ENCODE data around the gene SKIC8.

SKIC8 gene

GRCh38 chr15:78312957-78313356 lies 13.5 kb upstream of the SKIC8 start:
- Histone ChIP-seq H2BK12ac (ENCODE audit: low read length) (no peak overlapping the region), H3K14ac (ENCODE audit: low read length) (no peak overlapping the region), H3K79me2 (ENCODE audit: control insufficient read depth, insufficient read depth, low read length, poor library complexity) (no peaks in the 10 kb centered on the region), H3K9me3 (ENCODE audit: insufficient read depth, low read depth, low read length) (no peaks in the 10 kb centered on the region), H4K8ac (ENCODE audit: low read depth, low read length) (no peak overlapping the region), H3K4me1 (ENCODE audit: control insufficient read depth in 1 of 2, insufficient read depth in 2 of 2, low read length in 2 of 2) (no peaks in the 10 kb centered on the region), H3K4ac (ENCODE audit: low read depth, low read length) (no peak overlapping the region), H4K91ac (ENCODE audit: low read depth, low read length) (no peak overlapping the region), H3K18ac (ENCODE audit: low read length) (no peak overlapping the region), H3K4me3 (ENCODE audit: low read depth, low read length) (no peak overlapping the region), H3K23ac (ENCODE audit: low read length) (no peak overlapping the region), H3K36me3 (ENCODE audit: control insufficient read depth in 1 of 2, insufficient read depth in 2 of 2, low read length in 2 of 2) (no peaks in the 10 kb centered on the region), H2AFZ (ENCODE audit: insufficient read depth, low read length, poor library complexity) (no peak overlapping the region), H3K79me1 (ENCODE audit: low read length) (no peaks in the 10 kb centered on the region), H2BK120ac (ENCODE audit: insufficient read depth, low read length, poor library complexity) (no peak overlapping the region), H3K4me2 (ENCODE audit: low read length) (no peak overlapping the region), H3K27ac (ENCODE audit: low read depth, low read length) (no peak overlapping the region), H4K12ac (ENCODE audit: low read depth, low read length) (no peak overlapping the region), H3K27me3 (ENCODE audit: insufficient read depth, low read length) (no peaks in the 10 kb centered on the region), H2BK5ac (ENCODE audit: low read depth, low read length, poor library complexity) (no peak overlapping the region), H2AK5ac (ENCODE audit: low read length) (no peak overlapping the region), H3K9ac (ENCODE audit: low read length) (no peak overlapping the region)
- DNase-seq: no peak
- no CpG with 5 or more reads among the region's 5 CpGs for WGBS (ENCODE audit: extremely low coverage, insufficient coverage, insufficient read length)

- no peak overlapping the region for H3K18ac ChIP-seq (ENCODE audit: low read length)
These were observed 13.1 kb upstream of the SKIC8 start for GRCh38 chr15:78312536-78312935.

GRCh38 chr15:78311292-78311691 lies 11.9 kb upstream of the SKIC8 start:
- H3K9ac ChIP-seq (ENCODE audit: low read length): no peak overlapping the region
- H2AK5ac ChIP-seq (ENCODE audit: low read length): no peak overlapping the region
- no peak overlapping the region for H3K18ac ChIP-seq (ENCODE audit: low read length)
- H3K36me3 ChIP-seq (ENCODE audit: control insufficient read depth in 1 of 2, insufficient read depth in 2 of 2, low read length in 2 of 2): no peaks in the 10 kb centered on the region
- no peak overlapping the region for H3K23ac ChIP-seq (ENCODE audit: low read length)
- H4K12ac ChIP-seq (ENCODE audit: low read depth, low read length): no peak overlapping the region
- no peaks in the 10 kb centered on the region for H3K9me3 ChIP-seq (ENCODE audit: insufficient read depth, low read depth, low read length)
- no peak overlapping the region for H3K27ac ChIP-seq (ENCODE audit: low read depth, low read length)
- no peaks in the 10 kb centered on the region for H3K27me3 ChIP-seq (ENCODE audit: insufficient read depth, low read length)
- WGBS (ENCODE audit: extremely low coverage, insufficient coverage, insufficient read length): no CpG with 5 or more reads among the region's 3 CpGs
- no peaks in the 10 kb centered on the region for H3K79me1 ChIP-seq (ENCODE audit: low read length)
- no peak overlapping the region for H2BK5ac ChIP-seq (ENCODE audit: low read depth, low read length, poor library complexity)
- DNase-seq: no peak
- no peak overlapping the region for H4K8ac ChIP-seq (ENCODE audit: low read depth, low read length)
- H3K79me2 ChIP-seq (ENCODE audit: control insufficient read depth, insufficient read depth, low read length, poor library complexity): no peaks in the 10 kb centered on the region
- H3K4ac ChIP-seq (ENCODE audit: low read depth, low read length): no peak overlapping the region
- H3K4me1 ChIP-seq (ENCODE audit: control insufficient read depth in 1 of 2, insufficient read depth in 2 of 2, low read length in 2 of 2): no peaks in the 10 kb centered on the region
- no peak overlapping the region for H2BK120ac ChIP-seq (ENCODE audit: insufficient read depth, low read length, poor library complexity)
- no peak overlapping the region for H4K91ac ChIP-seq (ENCODE audit: low read depth, low read length)
- H3K4me3 ChIP-seq (ENCODE audit: low read depth, low read length): no peak overlapping the region
- no peak overlapping the region for H2AFZ ChIP-seq (ENCODE audit: insufficient read depth, low read length, poor library complexity)
- no peak overlapping the region for H3K4me2 ChIP-seq (ENCODE audit: low read length)
- H2BK12ac ChIP-seq (ENCODE audit: low read length): no peak overlapping the region
- H3K14ac ChIP-seq (ENCODE audit: low read length): no peak overlapping the region

More at GRCh38 chr15:78312536-78312935, 13.1 kb upstream of the SKIC8 start:
- H3K79me1 ChIP-seq (ENCODE audit: low read length): no peaks in the 10 kb centered on the region
- H3K23ac ChIP-seq (ENCODE audit: low read length): no peak overlapping the region
- no peak overlapping the region for H4K91ac ChIP-seq (ENCODE audit: low read depth, low read length)
- H3K4me1 ChIP-seq (ENCODE audit: control insufficient read depth in 1 of 2, insufficient read depth in 2 of 2, low read length in 2 of 2): no peaks in the 10 kb centered on the region
- H2BK12ac ChIP-seq (ENCODE audit: low read length): no peak overlapping the region
- H3K4ac ChIP-seq (ENCODE audit: low read depth, low read length): no peak overlapping the region
- no peak overlapping the region for H3K27ac ChIP-seq (ENCODE audit: low read depth, low read length)
- no CpG with 5 or more reads among the region's 4 CpGs for WGBS (ENCODE audit: extremely low coverage, insufficient coverage, insufficient read length)
- no peak overlapping the region for H3K14ac ChIP-seq (ENCODE audit: low read length)
- no peak overlapping the region for H2BK120ac ChIP-seq (ENCODE audit: insufficient read depth, low read length, poor library complexity)
- H4K8ac ChIP-seq (ENCODE audit: low read depth, low read length): no peak overlapping the region
- H3K9me3 ChIP-seq (ENCODE audit: insufficient read depth, low read depth, low read length): no peaks in the 10 kb centered on the region
- no peak overlapping the region for H3K9ac ChIP-seq (ENCODE audit: low read length)
- no peak overlapping the region for H3K4me3 ChIP-seq (ENCODE audit: low read depth, low read length)
- no peak overlapping the region for H2AK5ac ChIP-seq (ENCODE audit: low read length)
- H3K27me3 ChIP-seq (ENCODE audit: insufficient read depth, low read length): no peaks in the 10 kb centered on the region
- no peak overlapping the region for H2BK5ac ChIP-seq (ENCODE audit: low read depth, low read length, poor library complexity)
- no peak overlapping the region for H4K12ac ChIP-seq (ENCODE audit: low read depth, low read length)
- no peak overlapping the region for H2AFZ ChIP-seq (ENCODE audit: insufficient read depth, low read length, poor library complexity)
- no peaks in the 10 kb centered on the region for H3K79me2 ChIP-seq (ENCODE audit: control insufficient read depth, insufficient read depth, low read length, poor library complexity)
- H3K4me2 ChIP-seq (ENCODE audit: low read length): no peak overlapping the region
- H3K36me3 ChIP-seq (ENCODE audit: control insufficient read depth in 1 of 2, insufficient read depth in 2 of 2, low read length in 2 of 2): no peaks in the 10 kb centered on the region
- DNase-seq: no peak

GRCh38 chr15:78308422-78309032 lies 9.1 kb upstream of the SKIC8 start:
- no CpG with 5 or more reads among the region's 9 CpGs for WGBS (ENCODE audit: extremely low coverage, insufficient coverage, insufficient read length)
- Histone ChIP-seq H4K8ac (ENCODE audit: low read depth, low read length) (no peak overlapping the region), H2AK5ac (ENCODE audit: low read length) (no peak overlapping the region), H3K79me1 (ENCODE audit: low read length) (no peaks in the 10 kb centered on the region), H3K23ac (ENCODE audit: low read length) (no peak overlapping the region), H4K12ac (ENCODE audit: low read depth, low read length) (no peak overlapping the region), H3K18ac (ENCODE audit: low read length) (no peak overlapping the region), H3K9ac (ENCODE audit: low read length) (no peak overlapping the region), H3K79me2 (ENCODE audit: control insufficient read depth, insufficient read depth, low read length, poor library complexity) (no peaks in the 10 kb centered on the region), H3K36me3 (ENCODE audit: control insufficient read depth in 1 of 2, insufficient read depth in 2 of 2, low read length in 2 of 2) (no peaks in the 10 kb centered on the region), H4K91ac (ENCODE audit: low read depth, low read length) (no peak overlapping the region), H3K4me1 (ENCODE audit: control insufficient read depth in 1 of 2, insufficient read depth in 2 of 2, low read length in 2 of 2) (no peaks in the 10 kb centered on the region), H3K14ac (ENCODE audit: low read length) (no peak overlapping the region), H2BK5ac (ENCODE audit: low read depth, low read length, poor library complexity) (no peak overlapping the region), H3K4me3 (ENCODE audit: low read depth, low read length) (no peak overlapping the region), H2AFZ (ENCODE audit: insufficient read depth, low read length, poor library complexity) (no peak overlapping the region), H2BK120ac (ENCODE audit: insufficient read depth, low read length, poor library complexity) (no peak overlapping the region), H2BK12ac (ENCODE audit: low read length) (no peak overlapping the region), H3K4me2 (ENCODE audit: low read length) (no peak overlapping the region), H3K9me3 (ENCODE audit: insufficient read depth, low read depth, low read length) (peaks cover 2% of the 10 kb centered on the region), H3K4ac (ENCODE audit: low read depth, low read length) (no peak overlapping the region), H3K27ac (ENCODE audit: low read depth, low read length) (no peak overlapping the region), H3K27me3 (ENCODE audit: insufficient read depth, low read length) (no peaks in the 10 kb centered on the region)
- peak; percentile 56 to 78 for DNase-seq

Measured in trophoblast cell (in vitro differentiated cells and primary cell).